ENCODE measurements around the gene NHS. TPM values are rescaled to one million over a fixed set of nuclear protein-coding genes. Genes with fewer than 3 reads are reported as not detected.

The NHS gene
- total RNA-seq, 2 experiments from 2014 or later: 12.5 to 13.6 TPM

GRCh38 chrX:17605676-17606075, 230.7 kb downstream of the NHS start:
- ChIA-PET CTCF (no interaction called here), POLR2A (no interaction called here)

DNA sequence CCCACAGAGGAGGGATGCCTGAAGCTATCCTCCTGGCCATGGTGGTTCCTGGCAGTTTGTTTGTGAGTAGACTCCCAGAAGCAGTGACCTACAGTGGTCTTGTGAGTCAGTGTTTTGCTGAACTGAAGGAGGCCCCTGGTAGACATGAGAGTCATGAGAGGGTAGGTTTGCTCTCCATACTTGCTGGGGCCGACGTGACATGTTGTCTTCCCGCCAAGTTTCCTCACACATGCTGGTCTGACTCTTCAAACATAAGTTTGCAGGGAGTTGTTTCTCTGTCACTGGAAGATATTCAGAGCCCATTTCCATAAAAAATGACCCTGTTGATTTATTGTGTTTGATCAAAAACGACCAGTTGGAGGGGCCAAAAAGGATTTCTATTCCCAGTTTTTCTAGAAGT, 231.2 kb downstream of the NHS start:
- CTCF ChIA-PET: no interaction called here
- POLR2A ChIA-PET: no interaction called here

DNA sequence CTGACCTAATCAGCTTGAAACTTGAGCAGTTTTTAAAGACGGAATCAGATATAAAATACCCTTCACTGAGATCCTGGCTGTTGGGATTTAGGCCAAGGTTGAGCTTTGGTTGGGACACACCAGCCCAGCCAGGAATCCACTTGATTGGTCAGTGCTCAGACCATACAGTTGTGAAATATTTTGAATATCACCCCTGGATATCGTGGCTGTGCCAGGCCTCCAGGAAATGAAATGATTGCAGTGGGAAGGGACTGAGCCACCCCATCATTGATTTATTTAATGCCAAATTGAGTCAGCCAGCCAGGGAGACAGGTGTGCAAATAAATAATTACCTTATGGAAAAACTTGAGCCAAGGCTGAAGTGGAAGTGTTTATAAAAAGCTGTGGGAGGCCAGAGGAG, 233.9 kb downstream of the NHS start:
- CTCF ChIA-PET: no interaction called here
- POLR2A ChIA-PET: no interaction called here

- ChIA-PET POLR2A (no interaction called here), CTCF (no interaction called here)
Observed at GRCh38 chrX:17610788-17611187, 235.8 kb downstream of the NHS start.

GRCh38 chrX:17613979-17614588, 239.1 kb downstream of the NHS start:
- POLR2A ChIA-PET: no interaction called here
- CTCF ChIA-PET: no interaction called here

DNA sequence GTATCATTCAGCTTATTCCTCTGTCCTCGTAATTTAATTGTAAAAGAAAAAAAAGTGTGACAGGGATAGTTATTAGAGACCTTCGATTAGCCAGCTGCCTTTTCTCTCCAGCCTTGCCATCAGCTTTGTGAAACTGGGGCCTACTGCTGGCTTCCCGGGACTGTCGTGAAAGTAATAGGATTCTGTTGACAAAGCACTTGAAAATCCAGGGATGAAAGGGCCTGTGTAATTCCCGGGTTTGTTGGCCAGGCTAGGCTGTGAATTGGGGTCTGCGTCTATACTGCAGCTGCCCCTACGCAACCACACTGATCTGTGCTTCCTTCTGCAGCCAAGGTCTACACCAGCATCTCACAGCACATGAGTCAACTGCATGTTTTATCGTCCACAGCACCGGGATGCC, 241.9 kb downstream of the NHS start:
- CTCF ChIA-PET: no interaction called here
- POLR2A ChIA-PET: no interaction called here

DNA sequence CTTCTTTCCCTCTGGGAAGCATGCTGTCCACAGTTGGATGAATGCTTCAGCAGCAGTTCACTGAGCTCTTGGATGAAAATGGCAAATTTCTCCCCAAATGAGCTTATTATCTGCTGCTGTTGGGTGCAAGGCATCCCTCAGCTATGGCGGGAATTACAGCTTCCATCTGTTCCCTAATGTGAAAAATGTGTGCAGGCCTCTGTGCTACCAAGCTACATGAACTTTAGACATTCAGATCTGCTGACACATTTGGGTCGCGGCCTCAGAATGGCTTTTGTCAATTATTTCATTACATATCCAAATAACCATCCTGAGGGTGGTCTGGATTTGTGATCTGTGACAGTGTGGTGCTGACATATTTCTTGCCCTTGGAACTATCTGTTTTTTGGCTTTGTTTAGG, 242.8 kb downstream of the NHS start:
- POLR2A ChIA-PET: no interaction called here

DNA sequence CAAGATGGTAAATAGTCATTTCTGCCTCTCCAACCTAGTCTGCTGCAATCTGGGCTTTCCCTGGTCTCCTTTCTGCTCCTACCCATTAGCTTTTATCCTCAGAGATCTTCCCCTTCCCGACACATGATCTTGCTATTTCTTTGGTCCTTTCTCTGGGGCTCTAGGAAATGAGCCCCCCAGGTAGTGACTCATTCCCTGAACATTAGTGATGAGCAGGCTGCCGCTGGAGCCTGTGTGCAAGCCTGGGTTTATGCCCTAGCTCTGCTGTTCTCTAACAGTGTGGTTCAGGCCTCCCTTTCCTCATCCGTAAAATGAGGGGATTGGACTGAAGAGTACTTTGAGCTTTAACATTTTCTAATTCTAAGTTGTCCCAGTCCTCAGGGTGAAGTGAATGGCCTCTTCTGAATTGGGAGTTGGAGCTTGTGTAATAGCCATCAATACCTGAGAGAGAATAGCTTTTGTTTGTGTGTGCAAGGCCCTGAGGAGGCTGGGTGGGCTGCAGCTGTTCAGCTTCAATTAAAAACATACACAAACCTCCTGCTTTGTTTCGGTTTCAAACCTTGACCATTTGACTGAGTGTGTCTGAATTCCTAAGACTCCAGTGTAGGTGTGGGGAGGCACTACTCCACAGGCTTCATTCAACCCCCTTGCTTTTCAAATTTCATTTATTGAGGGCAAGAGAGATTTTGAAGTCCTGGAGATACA, 246.7 kb downstream of the NHS start:
- POLR2A ChIA-PET: no interaction called here
- CTCF ChIA-PET: no interaction called here

More for the DNA sequence above, 242.8 kb downstream of the NHS start:
- CTCF ChIA-PET: no interaction called here

GRCh38 chrX:17622331-17622730, 247.3 kb downstream of the NHS start:
- ChIA-PET POLR2A (no interaction called here), CTCF (no interaction called here)

- ChIA-PET POLR2A (no interaction called here), CTCF (no interaction called here)
Observed at GRCh38 chrX:17623750-17624149, 248.8 kb downstream of the NHS start.

DNA sequence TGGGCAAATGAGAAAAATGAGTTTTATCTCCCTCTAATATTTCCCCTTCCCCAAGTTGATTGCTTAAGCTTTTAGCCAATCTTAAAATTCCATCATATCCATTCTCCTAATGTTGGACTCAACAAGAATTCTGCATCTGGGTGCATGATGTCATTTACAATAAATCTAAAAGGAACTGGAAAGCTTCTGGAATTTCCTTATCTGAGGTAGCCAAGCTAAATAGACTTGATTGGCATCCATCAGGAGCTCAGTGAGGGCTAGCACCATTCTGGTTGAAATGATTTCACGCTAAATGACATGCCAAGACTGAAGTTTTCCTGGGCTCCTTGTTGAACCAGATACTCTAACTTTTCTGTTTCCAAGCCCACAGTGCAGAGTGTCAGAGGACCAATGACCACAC, 252.0 kb downstream of the NHS start:
- CTCF ChIA-PET: no interaction called here
- POLR2A ChIA-PET: no interaction called here

GRCh38 chrX:17628976-17629375, 254.0 kb downstream of the NHS start:
- ChIA-PET POLR2A (no interaction called here), CTCF (no interaction called here)

DNA sequence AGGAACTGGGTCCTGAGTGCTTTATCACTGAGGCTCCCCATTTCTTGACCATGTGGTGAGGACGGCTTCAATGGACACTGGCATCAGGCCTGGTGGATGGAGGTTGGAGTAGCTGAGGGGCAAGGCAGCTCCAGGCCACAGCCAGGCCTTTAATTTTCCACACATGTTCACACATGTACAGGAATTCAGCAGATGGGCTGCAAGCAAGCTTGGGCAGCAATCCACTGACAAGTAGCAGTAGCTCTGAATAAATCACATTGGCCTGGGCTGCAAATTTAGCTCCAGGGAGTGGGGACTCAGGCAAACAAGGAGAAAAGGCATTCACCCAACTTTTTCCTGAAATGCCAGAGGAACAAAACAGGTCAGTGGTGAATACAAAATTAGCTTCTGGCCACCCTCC, 254.5 kb downstream of the NHS start:
- CTCF ChIA-PET: no interaction called here
- POLR2A ChIA-PET: no interaction called here

DNA sequence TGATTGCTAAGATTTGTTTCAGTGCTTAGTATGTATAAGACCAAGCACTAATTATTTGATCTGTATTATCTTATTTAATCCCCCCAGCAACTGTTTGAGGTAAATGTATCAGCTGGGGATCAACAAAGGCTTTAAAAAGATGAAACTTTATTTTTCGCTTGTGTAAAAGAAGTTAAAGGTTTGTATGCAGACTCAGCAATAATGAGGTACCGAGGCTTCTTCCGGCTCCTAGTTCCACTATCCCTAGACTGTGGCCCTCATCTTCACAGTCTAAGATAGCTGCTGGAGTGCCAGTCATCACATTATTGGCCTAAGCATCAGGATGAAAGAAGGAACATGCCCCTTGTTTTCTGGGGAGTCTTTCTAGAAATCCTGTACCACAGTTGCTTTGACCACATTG, 256.6 kb downstream of the NHS start:
- CTCF ChIA-PET: no interaction called here
- POLR2A ChIA-PET: no interaction called here

- ChIA-PET POLR2A (no interaction called here), CTCF (no interaction called here)
Observed at GRCh38 chrX:17632942-17633341, 257.9 kb downstream of the NHS start.

- POLR2A ChIA-PET: no interaction called here
Observed at GRCh38 chrX:17633546-17633945, 258.5 kb downstream of the NHS start.

DNA sequence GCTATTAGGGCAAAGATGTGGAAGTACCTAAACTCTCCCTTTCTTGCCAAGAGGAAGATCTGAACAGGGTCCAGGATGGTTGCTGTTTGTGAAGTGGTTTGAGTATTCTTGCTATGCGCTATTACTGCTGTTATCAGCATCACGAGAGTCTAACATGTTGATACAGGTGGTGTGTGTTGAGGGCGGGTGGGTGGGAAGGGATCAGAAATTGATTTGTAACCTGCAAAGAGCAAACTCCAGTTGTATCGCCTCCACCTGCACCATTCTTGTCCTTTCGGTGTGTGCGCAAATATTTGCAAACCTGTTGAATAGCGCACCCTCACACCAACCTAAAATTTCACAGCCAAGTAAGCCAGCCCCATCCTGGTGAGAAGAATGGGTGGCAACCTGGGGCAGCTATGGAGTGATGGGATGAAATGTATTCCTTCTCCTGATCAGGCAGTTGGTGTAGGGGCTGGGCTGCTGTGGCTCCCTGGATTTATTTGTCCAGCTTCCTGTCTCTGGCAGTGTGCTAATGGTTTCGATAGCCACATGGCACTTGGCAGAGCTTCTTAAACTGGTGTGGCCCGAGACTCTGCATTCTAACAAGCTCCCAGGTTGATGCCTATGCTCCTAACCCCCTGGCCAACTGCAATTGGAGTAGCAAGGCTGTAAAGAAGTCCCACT, 259.7 kb downstream of the NHS start:
- ChIA-PET CTCF (no interaction called here), POLR2A (no interaction called here)

More at GRCh38 chrX:17633546-17633945, 258.5 kb downstream of the NHS start:
- CTCF ChIA-PET: no interaction called here

DNA sequence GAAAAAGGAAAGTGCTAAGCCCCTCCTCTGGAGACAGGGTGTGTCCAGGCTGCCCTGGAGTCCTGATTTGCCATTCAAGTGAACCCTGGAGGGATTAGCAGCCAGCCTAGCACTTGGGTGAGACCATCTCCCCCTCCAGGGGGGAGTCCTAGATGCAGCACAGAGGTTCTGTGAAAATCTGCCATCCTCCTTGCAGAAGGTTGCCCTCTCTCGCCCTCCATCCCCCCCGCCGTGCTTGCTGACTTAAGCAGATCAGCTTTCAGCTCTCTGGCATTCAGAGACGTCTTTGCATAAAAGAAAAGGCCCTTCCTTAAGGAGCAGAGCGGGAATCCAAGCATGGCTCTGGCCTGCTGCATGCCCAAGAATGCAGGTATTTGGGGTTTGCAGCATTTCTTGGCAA, 260.2 kb downstream of the NHS start:
- POLR2A ChIA-PET: no interaction called here
- CTCF ChIA-PET: no interaction called here

GRCh38 chrX:17637235-17637634, 262.2 kb downstream of the NHS start:
- ChIA-PET POLR2A (no interaction called here), CTCF (no interaction called here)

- POLR2A ChIA-PET: no interaction called here
- CTCF ChIA-PET: no interaction called here
Observed at GRCh38 chrX:17638731-17639130, 263.7 kb downstream of the NHS start.

DNA sequence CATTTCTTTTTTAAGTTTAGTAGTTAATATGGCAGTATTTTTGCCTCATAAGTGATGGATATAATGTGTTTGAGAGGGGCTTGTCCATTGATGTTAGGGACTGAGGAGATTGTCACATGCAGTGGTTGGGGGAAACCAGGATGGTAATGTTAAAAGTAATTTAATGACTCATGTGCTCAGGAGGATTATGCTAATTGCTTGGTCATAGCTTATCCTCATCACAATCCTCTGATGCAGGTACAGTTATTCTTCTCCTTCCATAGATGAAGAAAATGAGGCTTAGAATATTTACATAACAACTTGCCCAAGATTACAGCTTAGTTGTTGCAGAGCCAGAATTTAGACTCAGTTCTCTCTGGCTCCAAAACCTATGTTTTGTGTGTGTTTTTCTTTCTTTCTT, 267.9 kb downstream of the NHS start:
- CTCF ChIA-PET: no interaction called here
- POLR2A ChIA-PET: no interaction called here

GRCh38 chrX:17643528-17643927, 268.5 kb downstream of the NHS start:
- POLR2A ChIA-PET: no interaction called here
- CTCF ChIA-PET: no interaction called here
